PC-9 (cell line): ENCODE data around the gene SPOP. TPM values are rescaled to one million over a fixed set of nuclear protein-coding genes. Genes with fewer than 3 reads are reported as not detected.

Source experiments
- BruUV-seq: library from RNA; stranded (reverse); fragments of 400-500 nt; replicated peaks from 2 replicates; lab custom pipeline; 2021; lab: Mats Ljungman, UMichigan
- CTCF ChIA-PET: fragments of 300-600 bp; sonication (Branson Sonifier 250); formaldehyde crosslinking; loops from one replicate; lab custom pipeline; 2022; ENCODE audit warnings: antibody characterized with exemption; lab: Charles Lee
- POLR2A ChIA-PET: fragments of 300-600 bp; sonication (Branson Sonifier 250); formaldehyde crosslinking; loops from one replicate; lab custom pipeline; 2022; ENCODE audit warnings: antibody characterized with exemption; ENCODE audit not compliant: unreplicated experiment; lab: Charles Lee
- DNase-seq, 2 experiments: peaks; one replicate each; pipeline versions ENCODE4 v3.0.0 to v3.0.0-alpha.2; 2015 to 2022; ENCODE audit warnings: mixed read lengths in 1 of 2
- H2AFZ ChIP-seq: fragments of 200-600 bp; sonication (generic); 2 replicates; pipeline ENCODE4 v1.8.1; 2017; ENCODE audit warnings: antibody characterized with exemption
- H3F3A ChIP-seq: fragments of 200-600 bp; sonication (generic); 2 replicates; pipeline ENCODE4 v1.8.1; 2017; ENCODE audit warnings: antibody characterized with exemption, mild to moderate bottlenecking, low read depth; ENCODE audit not compliant: insufficient read depth
- H3K27ac ChIP-seq: fragments of 200-600 bp; sonication (generic); 2 replicates; pipeline ENCODE4 v1.6.1; 2016; ENCODE audit warnings: mixed run types
- H3K27me3 ChIP-seq: fragments of 200-600 bp; sonication (generic); 2 replicates; pipeline ENCODE4 v1.6.1; 2016; ENCODE audit warnings: low read depth, mixed run types; ENCODE audit not compliant: insufficient read depth
- H3K36me3 ChIP-seq: fragments of 200-600 bp; sonication (generic); 2 replicates; pipeline ENCODE4 v1.6.1; 2016; ENCODE audit warnings: low read depth, mixed run types
- H3K4me1 ChIP-seq: fragments of 200-600 bp; sonication (generic); replicated peaks from 2 replicates; pipeline ENCODE4 v1.6.1; 2016; ENCODE audit warnings: mixed run types; ENCODE audit not compliant: insufficient read depth
- H3K4me2 ChIP-seq: fragments of 200-600 bp; sonication (generic); 2 replicates; pipeline ENCODE4 v1.6.1; 2017; ENCODE audit warnings: mixed run types
- H3K4me3 ChIP-seq: fragments of 200-600 bp; sonication (generic); 2 replicates; pipeline ENCODE4 v1.6.1; 2016; ENCODE audit warnings: mixed run types
- H3K79me2 ChIP-seq: fragments of 200-600 bp; sonication (generic); 2 replicates; pipeline ENCODE4 v1.6.1; 2017; ENCODE audit warnings: low read depth, mixed run types
- H3K9me2 ChIP-seq: fragments of 200-600 bp; sonication (generic); 2 replicates; pipeline ENCODE4 v1.8.1; 2017; ENCODE audit warnings: mild to moderate bottlenecking; ENCODE audit not compliant: insufficient read depth
- H3K9me3 ChIP-seq: fragments of 200-600 bp; sonication (generic); 2 replicates; pipeline ENCODE4 v1.8.1; 2016; ENCODE audit warnings: low read depth; ENCODE audit not compliant: insufficient read depth
- H4K20me1 ChIP-seq: fragments of 200-600 bp; sonication (generic); 2 replicates; pipeline ENCODE4 v1.8.1; 2017; ENCODE audit not compliant: insufficient read depth
- CTCF ChIP-seq: fragments of 200-600 bp; sonication (generic); conservative IDR thresholded peaks from 2 replicates; pipeline ENCODE4 v1.6.1; 2017; ENCODE audit warnings: mixed run types, antibody characterized with exemption, mild to moderate bottlenecking, moderate library complexity
- EZH2 ChIP-seq: fragments of 200-600 bp; sonication (generic); IDR thresholded peaks from 2 replicates; pipeline ENCODE4 v1.8.0; 2017; ENCODE audit warnings: antibody characterized with exemption, low read depth
- intact Hi-C: fragments of 100-400 bp; cut with micrococcal nuclease; formaldehyde crosslinking; loops from one replicate; pipeline ENCODE4 v1.10.0; 2022; ENCODE audit not compliant: unreplicated experiment
- total RNA-seq: library from RNA; stranded (reverse); gene quantifications from 2 replicates; pipeline ENCODE4 v1.2.3, GENCODE V29; 2021

Gene SPOP
- total RNA-seq, 1 experiment from 2014 or later = 41.7 TPM

GRCh38 chr17:49632201-49632600 lies 45.7 kb downstream of the SPOP start:
- POLR2A ChIA-PET = no interaction called here
- peaks cover 32% of the 10 kb centered on the region for H3K79me2 ChIP-seq

DNA sequence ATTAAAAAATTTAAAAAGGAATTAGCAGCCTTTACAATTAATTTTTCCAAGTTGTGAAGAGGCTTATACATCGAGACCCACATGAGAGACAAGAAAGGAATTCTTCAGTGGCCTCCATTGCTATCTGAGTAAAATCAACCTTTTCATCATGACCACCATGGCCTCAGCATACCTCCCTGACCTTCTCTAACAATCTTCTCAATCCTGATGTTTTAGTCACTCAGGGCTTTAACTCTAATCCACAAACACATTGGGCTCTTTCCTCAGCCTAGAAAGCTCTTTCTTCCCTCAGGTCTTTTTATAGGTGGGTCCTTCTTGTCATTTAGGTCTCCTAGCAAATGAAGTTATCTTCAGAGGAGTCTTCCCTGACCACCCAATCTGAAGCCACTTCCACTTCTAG lies 46.4 kb downstream of the SPOP start:
- Histone ChIP-seq H3K36me3 (no peaks in the 10 kb centered on the region), H3K27ac (no peak overlapping the region), H3K9me3 (no peaks in the 10 kb centered on the region), H3K9me2 (no peaks in the 10 kb centered on the region), H2AFZ (no peak overlapping the region), H3K4me1 (no peaks in the 10 kb centered on the region), H3K27me3 (no peaks in the 10 kb centered on the region), H4K20me1 (peaks cover 45% of the 10 kb centered on the region), H3F3A (0 out of 2 replicates have a peak, but pooled peaks cover 1% of the 10 kb centered on the region), H3K4me2 (no peak overlapping the region), H3K4me3 (no peak overlapping the region), H3K79me2 (peaks cover 27% of the 10 kb centered on the region)
- ChIA-PET CTCF (no interaction called here), POLR2A (no interaction called here)
- no peak for TF ChIP-seq EZH2
- no peak for TF ChIP-seq CTCF
- no peak for DNase-seq
- no TSS peak for BruUV-seq
- intact Hi-C loops = no loop called here

More at GRCh38 chr17:49632201-49632600, 45.7 kb downstream of the SPOP start:
- Histone ChIP-seq H3K36me3 (no peaks in the 10 kb centered on the region), H3K9me3 (no peaks in the 10 kb centered on the region), H3F3A (no peaks in the 10 kb centered on the region), H3K27ac (no peak overlapping the region), H2AFZ (no peak overlapping the region), H3K9me2 (no peaks in the 10 kb centered on the region), H3K4me1 (no peaks in the 10 kb centered on the region), H4K20me1 (peaks cover 47% of the 10 kb centered on the region), H3K4me3 (no peak overlapping the region), H3K4me2 (no peak overlapping the region), H3K27me3 (no peaks in the 10 kb centered on the region)
- no peak for DNase-seq
- intact Hi-C loops = no loop called here
- no peak for TF ChIP-seq CTCF
- no peak for TF ChIP-seq EZH2
- CTCF ChIA-PET = interaction anchor here (0.6 kb wide), 1 partner anchor 31 kb away, joined by 3 read pairs; no protein-coding TSS in a partner anchor
- BruUV-seq = no TSS peak

GRCh38 chr17:49630113-49630900 lies 47.6 kb downstream of the SPOP start:
- Histone ChIP-seq H3K9me2 (no peaks in the 10 kb centered on the region), H3K4me2 (no peak overlapping the region), H3K4me1 (no peaks in the 10 kb centered on the region), H3K27me3 (no peaks in the 10 kb centered on the region), H3K9me3 (no peaks in the 10 kb centered on the region), H3K4me3 (no peak overlapping the region), H3K79me2 (peaks cover 27% of the 10 kb centered on the region), H3K27ac (no peak overlapping the region), H3K36me3 (no peaks in the 10 kb centered on the region), H3F3A (0 out of 2 replicates have a peak, but pooled peaks cover 4% of the 10 kb centered on the region), H4K20me1 (peaks cover 48% of the 10 kb centered on the region), H2AFZ (no peak overlapping the region)
- no TSS peak for BruUV-seq
- no peak for TF ChIP-seq CTCF
- TF ChIP-seq EZH2 = no peak
- ChIA-PET CTCF (no interaction called here), POLR2A (no interaction called here)
- intact Hi-C loops = no loop called here
- no peak for DNase-seq
